HG03520 (cell line): Measurements from ENCODE around the gene ATP11A.

Source experiments
- ATAC-seq: cut with Tn5 transposase; IDR thresholded peaks from one replicate; pipeline ENCODE4 v1.9.1; 2021; ENCODE audit warnings: mild to moderate bottlenecking, moderate library complexity; ENCODE audit not compliant: unreplicated experiment

Gene ATP11A

DNA sequence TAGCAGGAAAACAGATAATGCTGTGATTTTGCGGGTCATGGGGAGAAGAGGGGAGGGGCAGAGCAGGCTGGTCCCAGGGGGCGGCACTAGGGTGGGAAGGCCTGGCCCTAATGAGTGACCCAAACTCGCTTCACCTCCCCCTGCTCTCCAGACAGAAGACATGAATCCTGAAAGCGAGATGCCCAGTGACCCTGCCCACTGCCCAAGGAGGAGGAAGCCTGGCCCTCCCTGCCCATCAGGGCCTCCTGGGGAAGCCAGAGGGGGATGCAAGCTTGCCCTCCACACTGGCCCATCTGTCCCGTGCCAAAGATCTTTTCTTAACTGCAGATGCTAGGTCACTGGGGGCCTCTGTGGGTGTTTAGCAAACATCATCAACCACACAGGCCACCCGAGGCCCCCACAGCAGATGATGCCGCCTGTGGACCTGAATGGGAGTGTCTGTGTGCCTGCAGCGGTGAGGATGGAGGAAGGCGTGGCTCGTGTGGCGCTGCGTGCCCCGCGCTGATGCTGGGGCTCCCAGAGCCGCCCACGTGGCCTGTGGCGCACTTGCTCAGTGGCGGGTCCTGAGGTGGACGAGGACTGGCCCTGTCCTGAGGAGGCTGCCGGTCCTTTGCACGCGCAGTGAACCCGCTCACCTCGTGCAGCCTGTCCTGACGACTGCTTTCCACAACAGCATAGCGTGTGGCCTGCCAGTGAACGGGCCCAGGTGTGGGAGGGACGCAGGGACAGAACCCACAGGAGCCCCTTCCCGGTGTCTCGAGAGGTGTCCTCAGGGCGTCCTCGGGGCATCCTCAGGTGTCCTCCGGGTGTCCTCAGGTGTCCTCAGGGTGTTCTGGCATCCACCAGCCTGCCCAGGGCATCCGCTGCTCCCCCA lies 198.6 kb downstream of the ATP11A start:
- no peak for ATAC-seq

DNA sequence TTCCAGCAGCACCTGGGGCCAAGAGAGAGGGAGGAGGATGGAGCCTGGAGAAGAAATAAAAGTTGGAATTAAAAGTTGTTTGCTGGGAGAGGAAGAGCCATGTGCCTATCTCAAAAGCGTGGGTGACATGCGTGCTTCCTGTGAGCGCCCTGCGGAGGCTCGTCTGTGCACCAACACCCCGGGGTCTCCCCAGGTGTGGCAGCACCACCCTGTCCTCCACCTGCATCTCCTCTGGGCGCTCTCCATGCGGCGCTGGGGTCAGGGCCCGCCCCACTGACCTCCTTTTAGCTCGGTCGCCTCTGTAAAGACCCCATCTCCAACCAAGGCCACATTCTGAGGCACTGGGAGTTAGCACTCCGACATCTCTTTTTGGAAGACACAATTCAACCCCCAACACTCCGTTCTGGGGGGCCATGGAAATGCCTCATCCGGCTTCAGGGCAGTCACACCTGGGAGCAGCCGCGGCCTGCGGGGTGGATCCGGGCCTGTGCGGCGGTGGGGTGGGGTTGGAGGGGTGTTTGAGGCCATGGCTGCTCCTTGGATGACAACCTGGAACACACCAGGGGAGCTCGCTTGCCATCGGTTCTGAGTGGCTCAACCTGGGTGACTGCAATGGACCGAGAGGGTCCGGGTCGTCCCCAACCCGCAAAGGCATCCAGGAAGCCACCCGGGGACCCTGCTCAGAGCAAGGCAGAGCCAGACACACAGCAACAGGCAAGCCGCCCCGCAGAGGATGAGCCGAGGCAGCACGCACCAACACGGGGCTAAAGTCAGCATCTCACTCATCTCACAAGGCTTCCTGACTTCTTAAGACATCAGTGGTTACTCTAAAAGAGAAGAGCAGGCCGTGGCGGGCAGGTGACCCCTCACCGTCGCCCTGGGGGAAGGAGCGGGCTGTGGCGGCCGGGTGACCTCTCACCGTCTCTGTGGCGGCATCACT lies 199.8 kb downstream of the ATP11A start:
- ATAC-seq: no peak

DNA sequence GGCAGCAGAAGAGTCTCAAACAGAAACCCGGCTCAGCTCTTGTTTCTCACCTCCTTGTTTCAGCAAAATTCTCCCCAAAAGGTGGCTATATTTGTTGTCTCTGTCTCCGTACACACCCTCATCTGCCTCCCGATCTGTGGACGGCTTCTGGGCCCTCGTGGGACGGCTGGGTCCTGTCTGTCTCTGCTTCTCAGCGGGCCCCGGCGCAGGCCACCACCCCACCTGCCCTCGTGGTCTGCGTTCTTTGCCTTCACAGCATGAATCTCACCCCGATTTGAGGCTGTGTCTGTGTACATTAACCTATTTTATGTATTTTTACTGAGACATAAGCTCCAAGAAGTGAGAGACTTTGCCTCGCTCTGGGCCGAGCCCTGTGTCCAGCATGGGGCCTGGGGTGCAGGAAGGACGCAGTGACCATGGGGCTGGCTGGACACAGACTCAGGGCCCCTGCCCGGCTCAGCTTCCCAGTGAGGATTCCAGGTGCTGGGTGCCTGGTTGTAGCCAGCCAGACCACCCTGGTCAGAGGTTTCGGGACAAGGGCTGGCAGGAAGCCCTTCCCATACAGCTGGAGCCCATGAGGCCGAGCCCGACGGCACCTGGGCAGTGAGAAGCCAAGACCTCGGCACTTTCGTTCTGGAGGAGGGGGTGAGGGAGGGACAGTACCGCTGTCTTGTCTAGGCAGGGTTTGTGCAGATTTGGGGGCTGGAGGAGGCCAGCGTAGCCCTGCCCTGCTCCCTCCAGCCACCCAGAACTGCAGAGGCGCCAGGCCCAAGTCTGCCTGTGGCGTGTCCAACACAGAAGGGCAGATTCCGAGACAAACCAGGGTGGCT lies 200.7 kb downstream of the ATP11A start:
- no peak for ATAC-seq

DNA sequence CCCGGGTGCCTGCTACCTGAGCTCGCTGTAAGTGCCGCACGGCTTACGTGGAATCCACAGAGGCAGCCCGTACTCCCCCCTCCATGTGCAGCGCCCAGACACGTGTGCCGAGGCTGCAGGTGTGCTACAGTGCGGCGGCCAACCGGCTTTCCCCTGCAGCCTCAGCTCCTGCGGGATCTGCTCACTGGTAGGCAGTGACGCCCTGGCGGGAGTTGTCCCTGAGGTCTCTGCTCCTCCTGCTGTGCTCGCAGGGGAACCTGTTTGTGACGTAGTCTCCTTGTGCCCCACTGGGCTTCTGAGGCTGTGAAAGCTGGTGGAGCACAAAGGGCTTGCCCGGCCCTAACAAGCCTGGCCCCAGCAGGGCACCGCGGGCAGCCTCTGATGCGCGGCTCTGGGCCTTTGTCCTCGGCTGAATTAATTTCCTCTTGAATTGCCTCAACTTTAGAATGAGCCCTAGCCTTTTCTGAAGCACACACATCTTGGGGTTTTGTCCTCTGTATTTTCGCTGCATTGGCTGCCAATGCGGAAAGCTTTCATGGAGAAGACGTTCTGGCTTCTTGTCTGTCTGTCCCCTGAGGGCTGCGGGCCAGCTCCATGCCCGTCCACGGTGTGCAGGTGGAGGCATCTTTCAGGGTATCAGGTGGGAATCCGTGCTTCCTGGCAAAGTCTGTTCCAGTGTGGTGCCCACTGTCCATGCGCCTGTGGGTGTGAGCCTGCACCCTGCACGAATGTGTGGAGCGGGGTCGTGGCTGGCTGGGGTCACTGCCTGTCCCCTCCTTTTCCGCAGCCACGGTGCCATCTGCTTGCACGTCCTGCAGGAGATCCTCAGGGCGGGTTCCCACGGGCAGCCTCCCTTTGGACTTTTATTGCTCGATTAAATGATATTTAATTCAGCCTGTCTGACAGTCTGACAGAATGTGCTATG lies 201.9 kb downstream of the ATP11A start:
- ATAC-seq: no peak

DNA sequence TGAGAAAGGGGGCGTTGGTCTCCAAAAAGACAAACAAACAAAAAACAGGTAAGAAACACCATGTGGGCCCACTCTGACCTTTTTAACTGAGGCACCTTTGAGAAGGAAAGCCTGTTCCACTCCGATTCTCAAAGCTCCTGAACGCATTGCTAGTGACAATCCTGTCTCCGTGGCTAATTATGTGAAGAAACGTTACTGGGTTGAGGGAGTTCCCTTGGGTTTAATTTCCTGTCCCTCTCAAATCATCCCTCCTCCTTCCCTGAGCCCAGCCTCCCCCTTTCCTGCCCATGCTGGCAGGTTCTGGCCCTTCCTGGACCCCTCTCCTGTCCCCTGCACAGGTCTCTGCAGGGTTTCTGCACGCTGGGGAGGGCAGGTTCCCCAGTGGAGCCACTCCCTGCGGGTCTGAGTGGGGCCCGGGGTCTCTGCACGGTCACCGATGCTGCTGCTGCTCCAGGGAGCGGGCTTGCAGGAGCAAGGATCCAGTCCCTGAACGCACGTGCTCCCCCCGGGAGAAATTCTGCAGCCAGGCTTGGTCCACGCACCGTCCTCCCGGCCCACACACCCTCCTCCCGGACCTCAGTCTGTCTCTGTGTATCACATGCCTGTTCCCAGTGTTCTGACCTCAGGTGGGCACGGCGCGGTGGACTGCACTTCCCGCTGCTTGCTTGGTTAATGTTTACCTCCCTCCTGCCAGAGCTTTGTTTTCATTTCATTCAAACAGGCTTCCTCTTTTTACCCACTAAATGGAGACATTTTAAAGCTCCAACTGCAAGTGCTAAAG lies 202.8 kb downstream of the ATP11A start:
- ATAC-seq: no peak

DNA sequence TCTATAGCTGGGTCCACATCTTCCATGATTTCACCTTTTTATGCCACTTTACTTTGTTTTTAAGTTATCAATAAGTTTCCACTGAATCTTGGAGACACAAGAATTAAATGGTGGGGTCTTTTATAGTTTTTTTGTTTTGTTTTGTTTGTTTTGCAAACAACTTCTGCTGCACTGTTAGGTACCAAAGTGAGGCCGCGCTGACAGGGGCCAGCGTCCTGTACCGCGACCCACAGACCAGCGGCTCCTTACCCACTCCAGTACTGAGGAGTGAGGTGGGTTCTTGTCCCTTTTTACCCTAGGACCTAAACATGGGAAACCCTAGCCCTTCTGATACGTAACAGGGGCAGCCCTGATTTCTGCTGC lies 203.3 kb downstream of the ATP11A start:
- ATAC-seq: no peak

DNA sequence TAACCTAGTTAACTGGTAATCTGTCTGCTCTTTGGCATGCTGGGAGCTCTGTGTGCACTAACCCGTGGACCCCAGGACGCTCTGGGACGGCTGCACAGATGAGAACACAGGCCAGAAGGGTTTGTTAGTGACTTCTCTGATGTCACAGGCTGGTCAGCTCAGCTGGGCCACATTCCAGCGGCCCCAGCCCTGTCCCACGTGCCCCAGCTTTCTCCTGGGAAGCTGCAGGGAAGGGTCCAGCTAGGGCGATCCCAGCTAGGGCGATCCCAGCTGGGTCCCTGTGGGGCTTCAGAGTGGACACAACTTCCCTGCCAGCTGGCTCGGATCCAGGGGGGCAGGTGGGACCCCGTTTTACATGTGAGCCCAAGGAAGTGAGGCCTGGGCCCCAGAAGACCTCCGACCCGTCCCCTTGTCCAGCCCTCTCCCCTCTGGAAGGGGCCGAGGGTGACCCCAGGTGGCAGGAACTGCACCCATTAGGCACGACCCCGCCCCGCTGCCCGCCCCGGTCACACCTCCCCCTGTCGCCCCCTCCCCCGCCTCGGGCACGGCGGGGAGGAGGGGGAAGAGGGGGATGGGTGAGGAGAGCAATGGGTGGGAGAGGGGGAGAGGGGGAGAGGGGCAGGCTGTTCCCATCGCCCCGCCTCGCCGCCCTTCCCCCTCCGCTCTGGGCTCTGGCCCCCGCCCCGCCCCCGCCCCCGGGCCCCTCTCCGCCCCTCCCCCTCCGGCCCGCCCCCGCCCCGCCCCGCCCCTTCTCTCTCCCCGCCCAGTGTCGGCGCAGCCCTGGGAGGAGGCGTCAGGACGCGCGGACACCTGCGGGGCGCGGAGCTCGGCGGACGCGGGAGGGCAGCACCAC lies 204.0 kb downstream of the ATP11A start:
- ATAC-seq: no peak

DNA sequence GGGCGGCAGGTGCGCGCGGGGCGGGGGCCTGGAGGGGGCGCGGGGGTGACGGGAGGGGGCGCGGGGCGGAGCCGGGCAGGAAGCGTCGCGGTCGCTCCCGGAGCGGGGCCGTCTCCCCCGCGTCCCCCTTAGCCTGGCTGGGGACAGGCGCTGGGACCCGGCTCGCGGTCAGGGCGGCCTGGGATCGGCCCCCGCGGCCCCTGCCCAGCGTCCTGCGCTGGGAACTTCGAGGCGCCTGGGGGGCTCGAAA lies 204.5 kb downstream of the ATP11A start:
- no peak for ATAC-seq

DNA sequence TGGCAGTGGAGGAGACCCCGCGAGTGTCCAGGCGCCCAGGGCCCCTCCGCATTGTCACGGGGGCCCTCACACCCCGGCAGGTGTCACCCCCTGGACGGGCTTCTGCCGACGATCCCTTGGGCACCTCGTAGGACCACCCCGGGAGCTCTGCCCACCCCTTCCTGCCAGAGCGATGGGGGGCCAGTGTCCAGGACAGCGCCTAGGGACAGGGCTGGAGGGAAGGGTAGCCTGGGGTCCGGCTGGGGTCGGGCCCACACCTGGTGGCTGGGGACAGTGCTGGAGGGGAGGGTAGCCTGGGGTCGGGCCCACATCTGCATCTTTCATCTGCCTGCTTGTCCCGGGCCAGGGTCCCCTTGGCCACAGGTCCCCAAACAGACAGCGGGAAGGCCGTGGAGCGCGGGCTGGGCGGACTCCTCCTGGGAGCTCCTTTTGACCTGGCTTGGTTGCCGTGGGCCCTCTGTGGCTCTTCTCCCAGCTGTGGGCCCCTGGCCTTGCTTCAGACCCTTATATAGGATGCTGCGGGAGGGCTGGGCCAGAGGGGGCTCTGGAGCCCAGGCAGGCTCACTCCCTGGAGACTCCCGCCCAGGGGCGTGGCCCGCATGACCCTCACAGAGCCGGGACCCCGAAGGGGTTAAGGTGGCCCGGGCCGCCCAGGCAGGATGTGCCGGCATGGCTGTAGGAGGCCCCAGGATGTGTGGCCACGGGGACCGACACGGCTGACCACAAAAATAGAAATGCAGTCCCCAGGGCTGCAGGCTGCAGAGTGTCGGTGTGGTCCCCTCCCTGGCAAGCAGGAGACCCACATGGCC lies 205.0 kb downstream of the ATP11A start:
- no peak for ATAC-seq

DNA sequence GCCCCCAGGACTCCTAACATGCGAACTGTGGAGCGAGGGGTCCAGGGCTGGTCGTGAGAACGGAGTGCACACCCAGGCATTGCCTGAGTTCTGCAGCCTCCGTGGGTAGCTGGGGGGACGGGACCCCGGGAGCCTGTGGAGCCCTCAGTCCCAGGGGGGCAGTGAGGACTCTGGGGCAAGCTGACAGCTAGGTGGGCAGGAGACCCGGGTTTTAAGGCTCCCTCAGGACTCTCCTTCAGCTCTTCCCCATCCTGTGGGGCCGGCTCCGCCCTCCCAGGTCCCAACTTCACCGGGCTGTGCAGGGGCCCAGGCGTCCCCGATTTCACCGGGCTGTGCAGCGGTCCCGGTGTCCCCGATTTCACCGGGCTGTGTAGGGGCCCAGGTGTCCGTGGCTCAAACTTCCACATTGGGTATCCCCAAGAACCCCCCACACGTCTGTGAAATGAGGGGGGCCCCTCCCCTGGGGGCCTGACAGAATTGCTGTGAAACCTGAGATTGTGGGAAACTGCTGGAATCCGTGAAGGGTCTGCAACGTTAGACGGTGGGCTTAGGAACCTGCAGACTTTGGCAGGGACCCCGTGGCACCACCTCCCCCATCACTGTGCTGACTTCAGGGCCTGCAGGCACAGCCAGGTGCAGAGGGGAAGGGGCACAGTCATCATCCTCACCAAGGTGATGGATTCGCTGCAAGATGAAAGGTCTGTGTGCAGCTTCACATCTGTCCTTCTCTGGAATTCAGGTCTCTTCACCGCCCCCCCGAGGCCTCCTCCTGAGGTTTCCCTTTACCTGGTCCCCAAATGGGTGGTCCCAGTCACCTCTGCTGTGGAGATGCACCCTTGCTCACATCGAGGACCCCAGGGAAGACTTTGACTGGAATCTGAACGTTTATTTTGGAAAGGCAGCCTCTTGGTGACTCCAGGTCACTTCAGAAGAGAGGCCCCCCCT lies 206.0 kb downstream of the ATP11A start:
- no peak for ATAC-seq

DNA sequence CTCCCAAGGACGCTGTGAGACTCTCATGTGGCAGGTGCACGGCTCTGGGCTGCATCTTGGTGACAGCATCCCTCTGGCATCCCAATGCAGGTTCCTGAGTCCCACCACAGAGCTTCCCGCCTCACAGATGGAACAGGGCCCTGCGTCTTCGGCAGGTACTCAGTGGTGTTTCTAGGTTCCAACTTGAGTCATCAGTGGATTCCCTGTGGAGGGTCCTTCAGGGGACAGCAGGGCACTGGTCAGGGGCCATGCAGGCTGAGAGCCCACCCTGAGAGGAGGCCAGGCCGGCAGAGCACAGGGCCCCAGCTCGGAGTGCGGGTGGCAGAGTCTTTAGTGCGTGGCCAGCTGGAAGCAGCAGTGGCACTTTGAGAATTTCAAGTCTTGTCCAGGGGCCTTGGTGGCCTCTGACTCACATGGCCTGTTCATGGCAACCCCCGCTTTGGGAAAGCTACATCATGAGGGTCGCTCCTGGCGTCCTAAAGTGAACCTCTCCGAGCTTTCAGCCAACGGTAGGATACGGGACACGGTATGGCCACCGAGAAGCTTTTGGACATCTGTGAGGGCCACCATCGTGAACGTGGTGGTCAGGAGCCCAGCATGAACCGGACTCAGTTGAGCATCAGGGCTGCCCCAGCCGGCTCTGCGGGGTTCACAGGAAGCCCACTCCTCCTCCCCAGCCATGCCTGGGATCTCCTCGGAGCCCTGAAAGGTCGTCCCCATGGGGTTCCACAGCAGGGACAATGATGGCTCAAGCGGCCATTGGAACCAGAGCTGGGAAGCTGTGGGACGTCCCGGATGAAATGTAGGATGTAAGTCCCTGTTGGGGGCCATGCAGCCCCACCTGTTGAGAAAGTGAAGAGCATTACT lies 207.1 kb downstream of the ATP11A start:
- ATAC-seq: no peak

DNA sequence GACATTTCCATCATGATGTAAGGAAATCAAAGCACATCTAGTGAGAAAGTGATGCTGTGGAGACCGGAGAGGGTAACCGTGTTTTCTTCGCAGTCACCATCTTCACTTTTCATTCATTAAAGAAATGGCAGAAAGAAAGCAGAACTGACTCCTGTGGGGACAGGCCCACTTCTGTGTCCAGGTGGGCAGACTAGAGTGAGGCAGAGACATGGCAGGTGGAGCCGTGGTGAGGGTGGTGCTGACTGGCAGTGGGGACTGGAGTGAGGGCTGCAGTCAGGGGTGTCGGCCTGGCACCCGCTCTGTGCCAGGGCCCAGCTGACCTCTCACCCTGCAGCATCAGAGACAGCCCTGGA lies 207.7 kb downstream of the ATP11A start:
- no peak for ATAC-seq

DNA sequence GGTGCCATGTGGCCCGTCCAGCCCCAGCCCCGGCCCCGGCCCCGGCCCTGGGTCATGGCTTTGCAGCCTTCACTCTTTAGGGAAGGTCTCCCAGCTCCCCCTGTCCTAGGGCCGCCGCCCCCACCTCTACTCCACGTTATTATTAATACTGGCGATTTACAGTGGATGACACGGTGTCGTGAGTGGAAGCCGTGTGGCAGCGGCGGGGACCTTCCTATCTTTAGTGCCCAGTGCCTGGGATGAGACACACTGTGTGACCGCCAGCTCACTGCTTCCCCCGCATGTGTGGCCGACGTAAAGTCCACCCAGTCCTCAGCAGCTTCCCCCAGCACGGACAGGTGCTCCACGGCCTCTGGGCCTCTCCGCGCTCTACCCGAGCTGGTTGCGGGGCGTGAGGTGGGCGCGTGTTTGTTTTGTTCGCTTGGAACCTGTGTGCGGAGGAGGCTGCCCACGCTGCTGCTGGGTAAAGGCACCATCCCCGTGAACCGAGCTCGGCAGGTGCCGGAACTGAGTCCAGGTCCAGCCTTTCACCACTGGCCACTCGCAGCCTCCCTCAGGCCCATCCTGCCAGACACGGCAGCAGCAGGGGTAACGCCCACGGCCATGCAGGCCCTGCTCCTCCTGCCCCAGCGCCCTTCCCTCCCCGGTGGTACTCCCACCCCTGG lies 208.2 kb downstream of the ATP11A start:
- ATAC-seq: no peak

DNA sequence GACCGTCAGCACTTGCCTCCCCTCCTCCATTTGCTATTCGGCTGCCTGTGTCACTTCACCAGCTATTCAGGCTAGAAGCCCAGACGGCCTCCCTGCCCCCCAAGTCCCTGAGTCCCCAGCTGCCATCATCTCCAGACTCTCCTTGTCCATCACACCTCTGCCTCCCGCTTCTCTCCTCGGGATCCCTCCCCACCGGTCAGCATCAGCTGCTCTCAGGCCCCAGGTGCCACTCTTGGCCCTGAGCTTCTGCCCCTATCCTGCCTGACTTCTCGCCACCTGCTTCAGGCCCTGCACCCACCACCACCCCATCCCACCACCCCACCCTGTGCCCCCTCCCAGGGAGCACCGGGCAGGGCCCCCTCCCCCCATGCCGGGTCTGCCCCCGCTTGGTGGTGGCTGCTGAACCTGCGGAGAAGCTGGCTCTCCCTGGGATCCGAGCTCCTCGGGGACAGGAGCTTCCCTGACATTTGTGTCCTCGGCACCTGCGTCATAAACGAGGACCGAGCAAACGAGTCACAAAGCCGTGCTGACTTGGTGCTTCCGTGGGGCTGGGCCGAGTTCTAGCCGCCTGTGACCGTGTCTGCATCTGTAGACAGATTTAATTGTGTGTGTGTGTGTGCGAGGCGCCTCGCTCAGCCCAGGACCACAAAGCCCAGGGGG lies 208.9 kb downstream of the ATP11A start:
- ATAC-seq: no peak
